ENCODE results near the gene BCAS3.
"Not testable (repeated sequence)": the region's sequence is repeated elsewhere in the genome, so short reads cannot be mapped to it uniquely, and the experiment has no call there.

GRCh38 chr17:60756798-60757197 is 79.1 kb downstream of the BCAS3 start:
- TF ChIP-seq CTCF (IDR thresholded peaks at IDR 0.05 in 4 of 5, conservative IDR thresholded peaks at IDR 0.05 in 1 of 5); POLR2A (IDR thresholded peaks at IDR 0.05): not testable (repeated sequence)
